Measurements from ENCODE around the gene DDO. TPM values are rescaled to one million over a fixed set of nuclear protein-coding genes. Genes with fewer than 3 reads are reported as not detected.

DDO gene
- total and polyA plus RNA-seq, 12 donors: 7.6 to 30.0 (median 25.5) TPM

GRCh38 chr6:110449541-110449895, 34.1 kb upstream of the DDO start:
- no peak for DNase-seq
- Histone ChIP-seq H3K9me3 (no peaks in the 10 kb centered on the region), H3K4me1 (peaks cover 0 to 4% (median 0%) of the 10 kb centered on the region in 9 donors), H3K27ac (no peak overlapping the region), H3K27me3 (peaks cover 0 to 4% (median 0%) of the 10 kb centered on the region in 7 donors), H3K4me3 (no peak overlapping the region), H3K36me3 (no peaks in the 10 kb centered on the region)
- WGBS, 2 donors: 62 to 67% methylated on average over 4 of the region's 4 CpGs
- ATAC-seq: no peak
- TF ChIP-seq CTCF (IDR thresholded peaks at IDR 0.05): no peak
- intact Hi-C loops (cut with DNase I): no loop called here

GRCh38 chr6:110448846-110449540, 33.6 kb upstream of the DDO start:
- H3K4me1 ChIP-seq: peaks cover 0 to 4% (median 0%) of the 10 kb centered on the region in 9 donors
- WGBS, 2 donors: 44 to 58% methylated on average over 4 of the region's 4 CpGs

GRCh38 chr6:110447761-110448160, 32.4 kb upstream of the DDO start:
- H3K9me3 ChIP-seq: no peaks in the 10 kb centered on the region
- peaks cover 0 to 4% (median 0%) of the 10 kb centered on the region in 7 donors for H3K27me3 ChIP-seq
- no peak overlapping the region for H3K4me3 ChIP-seq
- DNase-seq (no peak), ATAC-seq (no peak)
- intact Hi-C loops (cut with DNase I): no loop called here
- 95 to 96% methylated on average over 3 of the region's 3 CpGs for WGBS, 2 donors
- no peak for TF ChIP-seq CTCF (IDR thresholded peaks at IDR 0.05)
- H3K27ac ChIP-seq: no peak overlapping the region
- peaks cover 0 to 4% (median 0%) of the 10 kb centered on the region in 9 donors for H3K4me1 ChIP-seq
- no peaks in the 10 kb centered on the region for H3K36me3 ChIP-seq

More at GRCh38 chr6:110448846-110449540, 33.6 kb upstream of the DDO start:
- intact Hi-C loops (cut with DNase I): no loop called here
- ATAC-seq (no peak), DNase-seq (no peak)
- Histone ChIP-seq H3K36me3 (no peaks in the 10 kb centered on the region), H3K4me3 (no peak overlapping the region), H3K9me3 (no peaks in the 10 kb centered on the region), H3K27me3 (peaks cover 0 to 4% (median 0%) of the 10 kb centered on the region in 7 donors), H3K27ac (no peak overlapping the region)
- no peak for TF ChIP-seq CTCF (IDR thresholded peaks at IDR 0.05)

- TF ChIP-seq CTCF (IDR thresholded peaks at IDR 0.05): no peak
- intact Hi-C loops (cut with DNase I): no loop called here
These were observed 31.0 kb upstream of the DDO start for GRCh38 chr6:110446405-110446804.

More at GRCh38 chr6:110446405-110446804, 31.0 kb upstream of the DDO start:
- 81 to 91% methylated on average over 4 of the region's 4 CpGs for WGBS, 2 donors
- no peak overlapping the region for H3K27ac ChIP-seq
- ATAC-seq (no peak), DNase-seq (no peak)
- H3K27me3 ChIP-seq: peaks cover 0 to 4% (median 0%) of the 10 kb centered on the region in 7 donors
- H3K4me1 ChIP-seq: peaks cover 0 to 4% (median 0%) of the 10 kb centered on the region in 9 donors
- no peaks in the 10 kb centered on the region for H3K36me3 ChIP-seq
- no peaks in the 10 kb centered on the region for H3K9me3 ChIP-seq
- H3K4me3 ChIP-seq: no peak overlapping the region
